ENCODE results near the gene TRIM52. TPM values are rescaled to one million over a fixed set of nuclear protein-coding genes. Genes with fewer than 3 reads are reported as not detected.

The TRIM52 gene
- total and polyA plus RNA-seq, 2 of the 13 experiments (the other 11 are each of a cell fraction or from before 2014, with no cell fraction given), result 7.2 to 11.6 TPM

DNA sequence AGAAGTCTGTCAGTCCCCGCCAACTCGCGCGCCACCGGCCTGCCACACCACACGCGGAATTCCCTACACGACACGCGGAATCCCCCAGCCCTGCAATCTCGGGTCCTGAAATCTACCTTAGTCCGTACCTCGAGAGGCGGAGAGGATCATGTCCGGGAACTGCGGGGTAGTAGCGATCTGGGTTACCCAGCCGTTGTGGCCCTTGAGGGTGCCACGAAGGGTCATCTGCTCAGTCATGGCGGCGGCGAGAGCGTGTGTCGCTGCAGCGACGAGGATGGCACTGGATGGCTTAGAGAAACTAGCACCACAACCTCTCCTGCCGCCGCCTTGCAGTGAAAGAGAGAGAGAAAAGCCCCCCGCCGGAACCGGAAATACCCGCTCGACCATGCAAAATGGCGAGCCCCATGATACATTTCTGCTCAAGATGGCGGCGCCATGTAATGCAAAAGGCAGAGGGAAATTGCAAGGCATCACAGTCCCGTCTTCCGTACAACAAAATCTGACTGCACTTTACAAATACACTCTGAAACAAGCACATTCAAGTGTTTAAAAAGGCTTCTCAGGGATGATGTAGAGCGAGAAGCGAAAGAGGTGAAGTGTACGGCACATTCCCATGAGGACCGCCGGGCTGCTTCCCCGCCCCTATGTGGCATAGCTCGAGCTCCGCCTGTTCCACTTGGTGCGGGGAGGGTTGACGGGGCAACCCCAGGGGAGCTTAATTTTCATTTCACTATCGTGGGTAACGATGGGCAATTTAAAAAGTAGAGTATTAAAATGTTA lies 17.2 kb downstream of the TRIM52 start, which contains the start of gene RACK1 (continued):
- peak; percentile 58; the same call in 1 of the 2 replicates for TF ChIP-seq MLLT10 (CRISPR knock-in tag; IDR thresholded peaks at IDR 0.05)
- TF ChIP-seq ZNF3 (CRISPR knock-in tag; IDR thresholded peaks at IDR 0.05), result 0 out of 2 replicates have a peak, but pooled peaks have one; percentile 39
- no peak for TF ChIP-seq JDP2 (CRISPR knock-in tag; IDR thresholded peaks at IDR 0.05; ENCODE audit: borderline replicate concordance)
- TF ChIP-seq RFXANK (CRISPR knock-in tag; IDR thresholded peaks at IDR 0.05), result no peak
- TF ChIP-seq, protein P1, sequence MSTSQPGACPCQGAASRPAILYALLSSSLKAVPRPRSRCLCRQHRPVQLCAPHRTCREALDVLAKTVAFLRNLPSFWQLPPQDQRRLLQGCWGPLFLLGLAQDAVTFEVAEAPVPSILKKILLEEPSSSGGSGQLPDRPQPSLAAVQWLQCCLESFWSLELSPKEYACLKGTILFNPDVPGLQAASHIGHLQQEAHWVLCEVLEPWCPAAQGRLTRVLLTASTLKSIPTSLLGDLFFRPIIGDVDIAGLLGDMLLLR (CRISPR knock-in tag; IDR thresholded peaks at IDR 0.05), result peak; percentile 76; the same call in 1 of the 2 replicates
- peak; percentile 72 for TF ChIP-seq NFRKB (IDR thresholded peaks at IDR 0.05)
- no peak; the same call in 1 of the 2 replicates for TF ChIP-seq ZNF263 (CRISPR knock-in tag; IDR thresholded peaks at IDR 0.05)
- TF ChIP-seq KDM2A (CRISPR knock-in tag; IDR thresholded peaks at IDR 0.05; ENCODE audit: borderline replicate concordance, low read depth), result peak; percentile 73; the same call in 1 of the 2 replicates
- TF ChIP-seq TCF7L2 (IDR thresholded peaks at IDR 0.05; ENCODE audit: low read depth, low read length), result no peak
- TF ChIP-seq RBFOX2 (IDR thresholded peaks at IDR 0.05; ENCODE audit: low read depth, low read length), result peak; percentile 90
- peak; percentile 77 for TF ChIP-seq SALL1 (CRISPR knock-in tag; IDR thresholded peaks at IDR 0.05)
- peak; percentile 83 for TF ChIP-seq HNRNPL (IDR thresholded peaks at IDR 0.05; ENCODE audit: low read depth, low read length)
- TF ChIP-seq ZNF160 (CRISPR knock-in tag; IDR thresholded peaks at IDR 0.05), result 0 out of 2 replicates have a peak, but pooled peaks have one; percentile 19
- TF ChIP-seq PAF1 (CRISPR knock-in tag; IDR thresholded peaks at IDR 0.05), result no peak
- TF ChIP-seq, protein P2, sequence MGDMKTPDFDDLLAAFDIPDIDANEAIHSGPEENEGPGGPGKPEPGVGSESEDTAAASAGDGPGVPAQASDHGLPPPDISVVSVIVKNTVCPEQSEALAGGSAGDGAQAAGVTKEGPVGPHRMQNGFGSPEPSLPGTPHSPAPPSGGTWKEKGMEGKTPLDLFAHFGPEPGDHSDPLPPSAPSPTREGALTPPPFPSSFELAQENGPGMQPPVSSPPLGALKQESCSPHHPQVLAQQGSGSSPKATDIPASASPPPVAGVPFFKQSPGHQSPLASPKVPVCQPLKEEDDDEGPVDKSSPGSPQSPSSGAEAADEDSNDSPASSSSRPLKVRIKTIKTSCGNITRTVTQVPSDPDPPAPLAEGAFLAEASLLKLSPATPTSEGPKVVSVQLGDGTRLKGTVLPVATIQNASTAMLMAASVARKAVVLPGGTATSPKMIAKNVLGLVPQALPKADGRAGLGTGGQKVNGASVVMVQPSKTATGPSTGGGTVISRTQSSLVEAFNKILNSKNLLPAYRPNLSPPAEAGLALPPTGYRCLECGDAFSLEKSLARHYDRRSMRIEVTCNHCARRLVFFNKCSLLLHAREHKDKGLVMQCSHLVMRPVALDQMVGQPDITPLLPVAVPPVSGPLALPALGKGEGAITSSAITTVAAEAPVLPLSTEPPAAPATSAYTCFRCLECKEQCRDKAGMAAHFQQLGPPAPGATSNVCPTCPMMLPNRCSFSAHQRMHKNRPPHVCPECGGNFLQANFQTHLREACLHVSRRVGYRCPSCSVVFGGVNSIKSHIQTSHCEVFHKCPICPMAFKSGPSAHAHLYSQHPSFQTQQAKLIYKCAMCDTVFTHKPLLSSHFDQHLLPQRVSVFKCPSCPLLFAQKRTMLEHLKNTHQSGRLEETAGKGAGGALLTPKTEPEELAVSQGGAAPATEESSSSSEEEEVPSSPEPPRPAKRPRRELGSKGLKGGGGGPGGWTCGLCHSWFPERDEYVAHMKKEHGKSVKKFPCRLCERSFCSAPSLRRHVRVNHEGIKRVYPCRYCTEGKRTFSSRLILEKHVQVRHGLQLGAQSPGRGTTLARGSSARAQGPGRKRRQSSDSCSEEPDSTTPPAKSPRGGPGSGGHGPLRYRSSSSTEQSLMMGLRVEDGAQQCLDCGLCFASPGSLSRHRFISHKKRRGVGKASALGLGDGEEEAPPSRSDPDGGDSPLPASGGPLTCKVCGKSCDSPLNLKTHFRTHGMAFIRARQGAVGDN (CRISPR knock-in tag; IDR thresholded peaks at IDR 0.05), result peak; percentile 91
- no peak for TF ChIP-seq NPAS2 (CRISPR knock-in tag; IDR thresholded peaks at IDR 0.05; ENCODE audit: borderline replicate concordance)
- no peak for TF ChIP-seq MEIS1 (CRISPR knock-in tag; IDR thresholded peaks at IDR 0.05; ENCODE audit: borderline replicate concordance)
- TF ChIP-seq ELF3 (CRISPR knock-in tag; IDR thresholded peaks at IDR 0.05), result peak; percentile 65
- TF ChIP-seq SMARCE1 (IDR thresholded peaks at IDR 0.05; ENCODE audit: borderline replicate concordance), result no peak
- peak; percentile 32; the same call in 1 of the 2 replicates for TF ChIP-seq KDM4B (CRISPR knock-in tag; IDR thresholded peaks at IDR 0.05)
- TF ChIP-seq ZSCAN31 (CRISPR knock-in tag; IDR thresholded peaks at IDR 0.05; ENCODE audit: low read depth), result peak; percentile 42; the same call in 1 of the 2 replicates
- TF ChIP-seq ZNF343 (CRISPR knock-in tag; IDR thresholded peaks at IDR 0.05), result no peak
- TF ChIP-seq NR2F6 (IDR thresholded peaks at IDR 0.05), result no peak
- no peak for TF ChIP-seq NR2F6 (CRISPR knock-in tag; IDR thresholded peaks at IDR 0.05)
- no peak for TF ChIP-seq RFX3 (CRISPR knock-in tag; IDR thresholded peaks at IDR 0.05)
- TF ChIP-seq PHF5A (CRISPR knock-in tag; IDR thresholded peaks at IDR 0.05; ENCODE audit: low read depth, unreplicated experiment), result peak; percentile 48
- TF ChIP-seq, protein P3, sequence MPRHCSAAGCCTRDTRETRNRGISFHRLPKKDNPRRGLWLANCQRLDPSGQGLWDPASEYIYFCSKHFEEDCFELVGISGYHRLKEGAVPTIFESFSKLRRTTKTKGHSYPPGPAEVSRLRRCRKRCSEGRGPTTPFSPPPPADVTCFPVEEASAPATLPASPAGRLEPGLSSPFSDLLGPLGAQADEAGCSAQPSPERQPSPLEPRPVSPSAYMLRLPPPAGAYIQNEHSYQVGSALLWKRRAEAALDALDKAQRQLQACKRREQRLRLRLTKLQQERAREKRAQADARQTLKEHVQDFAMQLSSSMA (CRISPR knock-in tag; IDR thresholded peaks at IDR 0.05), result peak; percentile 98; the same call in 1 of the 2 replicates
- TF ChIP-seq ARID2 (CRISPR knock-in tag; IDR thresholded peaks at IDR 0.05; ENCODE audit: borderline replicate concordance), result peak; percentile 92
- no peak for TF ChIP-seq U2AF1 (optimal IDR thresholded peaks at IDR 0.05; ENCODE audit: low read depth, low read length)

Measured in HepG2 (cell line).